Heart right ventricle (tissue), 16 donors: Measurements from ENCODE around the gene PNPLA5. TPM values are rescaled to one million over a fixed set of nuclear protein-coding genes. Genes with fewer than 3 reads are reported as not detected.

ENCODE experiments used
- ATAC-seq, 8 donors: fragments of 200-7000 bp; cut with Tn5 transposase; one replicate each; pipeline ENCODE4 v1.9.1; 2020; ENCODE audit warnings: mild to moderate bottlenecking in 8 of 8, moderate library complexity in 8 of 8, moderate number of reproducible peaks in 1 of 8
- DNase-seq, 2 donors: peaks; one replicate each; pipeline ENCODE4 v3.0.0-alpha.2; 2020
- H3K27ac ChIP-seq, 10 donors: fragments of 200-600 bp; sonication (generic) in 2 of 10; one replicate each; pipeline versions ENCODE4 v1.5.0 to v1.8.0; 2020 to 2022; ENCODE audit warnings: mild to moderate bottlenecking in 3 of 10
- H3K27me3 ChIP-seq, 7 donors: fragments of 200-600 bp; one replicate each; pipeline ENCODE4 v1.8.0; 2021 to 2022; ENCODE audit warnings: mild to moderate bottlenecking in 2 of 7
- H3K36me3 ChIP-seq, 9 donors: fragments of 200-600 bp; sonication (generic) in 1 of 9; one replicate each; pipeline versions ENCODE4 v1.5.0 to v1.8.0; 2020 to 2022; ENCODE audit warnings: mild to moderate bottlenecking in 2 of 9
- H3K4me1 ChIP-seq, 9 donors: fragments of 200-600 bp; sonication (generic) in 1 of 9; one replicate each; pipeline versions ENCODE4 v1.5.0 to v1.8.0; 2020 to 2022; ENCODE audit warnings: mild to moderate bottlenecking in 4 of 9
- H3K4me3 ChIP-seq, 10 donors: fragments of 200-600 bp; sonication (generic) in 2 of 10; one replicate each; pipeline versions ENCODE4 v1.5.0 to v1.8.0; 2020 to 2022; ENCODE audit warnings: mild to moderate bottlenecking in 7 of 10, moderate library complexity in 2 of 10
- H3K9me3 ChIP-seq, 11 donors: fragments of 200-600 bp in 10 of 11; sonication (generic) in 2 of 11; one replicate each; pipeline versions ENCODE4 v1.5.0 to v1.8.0; 2013 to 2022; ENCODE audit warnings: mild to moderate bottlenecking in 2 of 11, control low read depth in 1 of 11, moderate library complexity in 1 of 11
- CTCF ChIP-seq, 9 donors: fragments of 200-600 bp; sonication (generic) in 2 of 9; IDR thresholded peaks; one replicate each; pipeline versions ENCODE4 v1.5.0 to v1.8.0; 2021 to 2022; ENCODE audit warnings: antibody characterized with exemption in 9 of 9, mild to moderate bottlenecking in 5 of 9, moderate library complexity in 1 of 9
- WGBS, 2 donors: extraction: QIAGEN DNeasy Blood & Tissue Kit; methylation state at CpG; one replicate each; pipeline ENCODE4 v1.1.7; 2013; ENCODE audit warnings: inconsistent platforms in 1 of 2; 5-methylcytosine and 5-hydroxymethylcytosine counted together
- intact Hi-C, 10 donors: fragments of 100-400 bp; cut with DNase I; formaldehyde crosslinking; loops; one replicate each; pipeline versions ENCODE4 v1.11.1 to v1.14.2; 2022
- polyA plus RNA-seq, 2 donors: library from polyadenylated mRNA; stranded (reverse); fragments of 200-250 nt; gene quantifications; one replicate each; pipeline ENCODE4 v1.2.3, GENCODE V29; 2013
- total RNA-seq, 10 donors: library from RNA; stranded (reverse); fragmentation: NEBNext Ultra II Directional in 3 of 10; extraction: Animal tissue kit (Norgen Biotek cat#: 25700) in 3 of 10; gene quantifications; one replicate each; pipeline versions ENCODE4 v1.2.1 to v1.2.4, GENCODE V29; 2021 to 2023
- donor health status: Arrhythmogenic right ventricular cardiomyopathy.
- donor health status: ischemic (EF 13 %, LVEDD 7.1; RV severe dilation, severe dysfunction).
- donor health status: healthy with polysubstance abuse.
- donor health status: DM: no; HTN: yes; CAD: no.
- donor health status: DM: no; HTN: no; CAD: no.
- donor health status: ischemic (EF 25% LVEDD 6.9; RV normal size, moderate dysfunction).
- donor health status: ischemic (EF 25% LVEDD 5.7; RV mildly dilated, moderate dysfunction).
- donor health status: healthy.
- donor health status: DM: yes; HTN: yes; CAD: no.
- donor health status: Ischemic cardiomyopathy.
- donor health status: ischemic (EF 35%, LVEDD 5.7; RV mildly dilated, moderate dysfunction).
- donor health status: nonischemic (EF 11% LVEDD 7.7; RV severe dilation, severe dysfunction).
- donor health status: DM: yes; HTN: yes; CAD: no.
- donor health status: PGD.
- donor health status: ischemic (EF 29% LVEDD 5.4; RV normal size, mild dysfunction).
- donor health status: nonischemic (EF 23%, LVEDD 6.1; RV moderate dilation, normal function).

Gene PNPLA5
- total and polyA plus RNA-seq, 12 donors = not detected

GRCh38 chr22:43862882-43863202 lies 29.0 kb downstream of the PNPLA5 start:
- peaks cover 0 to 2% (median 0%) of the 10 kb centered on the region in 9 donors for H3K4me1 ChIP-seq
- TF ChIP-seq CTCF (IDR thresholded peaks at IDR 0.05) = no peak
- H3K36me3 ChIP-seq = no peaks in the 10 kb centered on the region
- peaks cover 0 to 76% (median 67%) of the 10 kb centered on the region in 7 donors for H3K27me3 ChIP-seq
- intact Hi-C loops = no loop called here
- ATAC-seq (no peak), DNase-seq (no peak)
- WGBS, 2 donors = 67 to 79% methylated on average over 11 of the region's 11 CpGs
- H3K4me3 ChIP-seq = no peak overlapping the region
- H3K9me3 ChIP-seq = peaks cover 0 to under 1% (median 0%) of the 10 kb centered on the region in 11 donors
- H3K27ac ChIP-seq = no peak overlapping the region

DNA sequence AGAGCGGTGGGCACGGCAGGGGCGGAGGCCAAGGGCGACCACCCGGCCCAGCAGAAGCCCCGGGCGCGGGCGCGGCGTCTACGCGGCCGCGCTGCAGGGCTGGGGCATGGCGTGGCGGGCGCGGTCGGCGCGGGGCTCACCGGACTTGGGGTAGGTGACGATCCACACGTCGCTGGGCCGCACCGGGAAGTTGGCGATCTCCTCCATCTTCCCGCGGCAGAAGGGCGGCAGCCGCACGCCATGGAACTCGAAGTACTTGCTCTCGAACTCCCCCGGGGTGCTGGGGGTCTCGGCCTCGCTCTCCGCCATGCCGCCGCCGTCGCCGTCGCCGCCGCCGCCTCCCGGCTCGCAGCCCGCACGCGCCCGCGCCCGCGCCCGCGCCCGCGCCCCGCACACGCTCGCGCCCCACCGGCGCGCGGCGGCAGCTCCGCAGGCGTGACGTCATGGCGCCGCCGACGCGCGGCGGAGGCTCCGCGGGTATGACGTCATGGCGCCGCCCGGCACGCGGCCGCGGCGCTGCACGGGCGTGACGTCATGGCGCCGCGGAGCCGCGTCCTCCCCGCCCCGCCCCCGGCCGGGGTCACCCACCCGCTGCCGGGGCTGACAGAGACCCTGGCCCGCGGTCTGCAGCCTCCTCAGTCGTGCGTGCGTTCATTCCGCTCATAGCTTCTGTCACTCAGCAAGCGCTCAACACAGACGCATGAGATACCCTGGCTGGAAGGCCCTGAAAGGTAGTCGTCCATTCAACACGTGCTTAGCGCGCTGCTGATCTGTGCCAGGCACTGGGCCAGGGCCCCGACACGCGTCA lies 29.5 kb downstream of the PNPLA5 start, which contains the start of gene SULT4A1:
Gene SULT4A1, minus strand, starts transcription at position 440 of the 808 bp plus-strand sequence. Its CDS starts 131 bp downstream, at position 309.
- no peak for TF ChIP-seq CTCF (IDR thresholded peaks at IDR 0.05)
- Histone ChIP-seq H3K36me3 (no peaks in the 10 kb centered on the region), H3K27ac (no peak within 1 kb of the TSS), H3K27me3 (peaks cover 0 to 81% (median 67%) of the 10 kb centered on the region in 7 donors), H3K4me1 (peaks cover 0 to 2% (median 0%) of the 10 kb centered on the region in 9 donors), H3K4me3 (peak within 1 kb of the TSS in 2 of 10 donors; percentile 5 to 22), H3K9me3 (peaks cover 0 to 7% (median 0%) of the 10 kb centered on the region in 11 donors)
- ATAC-seq (peak in 1 of 8 donors; percentile 47), DNase-seq (no peak)
- WGBS, 2 donors = 1 to 2% methylated on average over 89 to 121 of the region's 121 CpGs
- intact Hi-C loops = no loop called here

DNA sequence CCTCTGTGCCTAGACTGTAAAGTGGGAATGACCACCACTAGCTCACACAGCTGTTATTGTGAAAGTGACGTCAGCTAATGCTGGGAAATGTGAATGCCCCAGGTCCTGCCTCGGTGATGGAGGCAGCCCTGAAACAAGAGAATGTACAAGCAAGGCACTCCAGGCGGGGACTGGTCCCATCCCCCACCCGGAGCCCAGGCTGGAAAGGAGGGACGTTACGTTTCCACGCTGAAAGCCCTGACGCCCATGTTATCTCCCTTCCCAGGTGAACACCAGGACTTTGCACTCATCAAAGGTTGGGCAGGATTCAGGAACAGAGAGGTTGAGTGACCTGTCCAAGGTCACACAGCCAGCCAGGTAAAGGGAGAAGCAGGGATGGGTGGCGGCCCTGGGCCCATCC lies 30.3 kb downstream of the PNPLA5 start:
- TF ChIP-seq CTCF (IDR thresholded peaks at IDR 0.05) = no peak
- peaks cover 0 to 2% (median 0%) of the 10 kb centered on the region in 9 donors for H3K4me1 ChIP-seq
- intact Hi-C loops = no loop called here
- DNase-seq (no peak), ATAC-seq (no peak)
- no peak overlapping the region for H3K27ac ChIP-seq
- no peaks in the 10 kb centered on the region for H3K36me3 ChIP-seq
- 27 to 46% methylated on average over 9 of the region's 9 CpGs for WGBS, 2 donors
- no peak overlapping the region for H3K4me3 ChIP-seq
- H3K27me3 ChIP-seq = peaks cover 0 to 78% (median 67%) of the 10 kb centered on the region in 7 donors
- H3K9me3 ChIP-seq = peaks cover 0 to 14% (median 0%) of the 10 kb centered on the region in 11 donors

DNA sequence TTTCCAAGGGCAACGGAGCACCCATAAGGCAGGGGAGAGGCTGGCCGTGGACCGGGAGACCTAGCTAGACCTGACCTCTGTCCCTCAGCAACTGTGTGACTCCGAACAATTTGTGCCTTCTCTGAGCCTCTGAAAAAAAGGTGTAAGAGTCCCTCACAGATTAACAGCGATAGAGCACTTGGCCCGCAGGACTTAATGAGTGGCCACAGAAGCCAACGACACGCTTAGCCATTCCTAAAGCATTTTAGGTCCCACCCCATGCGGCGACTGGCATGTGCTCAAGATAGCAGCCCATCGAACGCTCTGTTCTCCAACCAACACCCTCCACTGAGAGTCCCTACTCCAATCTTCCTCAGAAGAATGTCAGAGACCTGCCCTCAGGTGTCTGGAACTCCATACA lies 31.0 kb downstream of the PNPLA5 start:
- DNase-seq (no peak), ATAC-seq (no peak)
- H3K9me3 ChIP-seq = peaks cover 0 to 20% (median 0%) of the 10 kb centered on the region in 11 donors
- no peaks in the 10 kb centered on the region for H3K36me3 ChIP-seq
- H3K27me3 ChIP-seq = peaks cover 0 to 73% (median 63%) of the 10 kb centered on the region in 7 donors
- TF ChIP-seq CTCF (IDR thresholded peaks at IDR 0.05) = no peak
- WGBS, 2 donors = 68 to 76% methylated on average over 12 of the region's 12 CpGs
- intact Hi-C loops = no loop called here
- H3K4me1 ChIP-seq = peaks cover 0 to 2% (median 0%) of the 10 kb centered on the region in 9 donors
- no peak overlapping the region for H3K27ac ChIP-seq
- no peak overlapping the region for H3K4me3 ChIP-seq
